ENCODE results near the gene SHF.

The SHF gene

DNA sequence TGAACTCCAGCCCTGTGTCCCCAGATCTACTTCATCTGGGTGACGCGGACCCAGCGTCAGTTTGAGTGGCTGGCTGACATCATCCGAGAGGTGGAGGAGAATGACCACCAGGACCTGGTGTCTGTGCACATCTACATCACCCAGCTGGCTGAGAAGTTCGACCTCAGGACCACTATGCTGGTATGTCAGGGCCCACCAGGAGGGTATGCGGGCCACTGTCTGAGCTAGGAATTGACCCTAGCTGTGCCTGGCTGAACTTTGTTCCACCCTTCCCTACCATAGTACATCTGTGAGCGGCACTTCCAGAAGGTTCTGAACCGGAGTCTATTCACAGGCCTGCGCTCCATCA, 24.3 kb downstream of the SHF start:
- no peak overlapping the region for H3K4me3 ChIP-seq (ENCODE audit: low read depth, low read length)
- TF ChIP-seq, protein P1, sequence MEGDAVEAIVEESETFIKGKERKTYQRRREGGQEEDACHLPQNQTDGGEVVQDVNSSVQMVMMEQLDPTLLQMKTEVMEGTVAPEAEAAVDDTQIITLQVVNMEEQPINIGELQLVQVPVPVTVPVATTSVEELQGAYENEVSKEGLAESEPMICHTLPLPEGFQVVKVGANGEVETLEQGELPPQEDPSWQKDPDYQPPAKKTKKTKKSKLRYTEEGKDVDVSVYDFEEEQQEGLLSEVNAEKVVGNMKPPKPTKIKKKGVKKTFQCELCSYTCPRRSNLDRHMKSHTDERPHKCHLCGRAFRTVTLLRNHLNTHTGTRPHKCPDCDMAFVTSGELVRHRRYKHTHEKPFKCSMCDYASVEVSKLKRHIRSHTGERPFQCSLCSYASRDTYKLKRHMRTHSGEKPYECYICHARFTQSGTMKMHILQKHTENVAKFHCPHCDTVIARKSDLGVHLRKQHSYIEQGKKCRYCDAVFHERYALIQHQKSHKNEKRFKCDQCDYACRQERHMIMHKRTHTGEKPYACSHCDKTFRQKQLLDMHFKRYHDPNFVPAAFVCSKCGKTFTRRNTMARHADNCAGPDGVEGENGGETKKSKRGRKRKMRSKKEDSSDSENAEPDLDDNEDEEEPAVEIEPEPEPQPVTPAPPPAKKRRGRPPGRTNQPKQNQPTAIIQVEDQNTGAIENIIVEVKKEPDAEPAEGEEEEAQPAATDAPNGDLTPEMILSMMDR (IDR thresholded peaks at IDR 0.05; ENCODE audit: borderline replicate concordance, insufficient read depth, low read depth, low read length), result no peak

DNA sequence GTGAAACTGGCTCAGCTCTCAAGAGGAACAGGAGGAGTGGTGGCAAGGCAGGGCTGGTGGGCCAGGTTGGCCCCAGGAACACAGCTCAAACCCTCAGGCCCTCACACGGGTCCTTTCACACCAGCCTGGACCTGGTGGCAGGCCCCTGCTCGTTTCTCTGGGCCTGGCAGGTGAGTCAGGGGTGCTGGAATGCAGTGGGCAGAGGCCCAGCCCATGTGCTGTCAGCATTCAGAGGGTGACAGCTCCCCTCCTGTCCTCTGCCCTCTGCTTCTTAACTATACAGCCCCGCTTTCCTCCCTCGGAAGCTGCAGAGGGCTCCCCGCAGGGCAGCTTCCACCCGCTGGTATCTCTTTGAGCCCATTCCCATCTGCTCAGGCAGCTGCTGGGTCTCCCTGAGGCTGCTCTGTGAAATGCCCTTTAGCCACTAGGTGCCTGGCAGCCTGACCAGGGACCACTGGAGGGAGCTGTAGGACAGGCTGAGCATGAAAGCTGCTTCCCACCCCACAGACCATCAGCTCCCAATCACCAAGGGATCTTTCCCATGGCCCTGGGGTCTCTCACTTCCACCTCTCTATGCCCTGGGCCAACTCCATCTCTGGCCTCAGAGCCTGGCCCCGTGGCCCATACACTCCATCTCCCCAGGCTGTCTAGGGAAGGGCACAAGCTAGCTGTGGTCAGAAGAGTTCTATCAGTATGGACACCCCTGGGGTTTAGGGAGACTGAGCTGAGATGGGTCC, 24.8 kb downstream of the SHF start:
- TF ChIP-seq, protein P1 (IDR thresholded peaks at IDR 0.05; ENCODE audit: borderline replicate concordance, insufficient read depth, low read depth, low read length), result peak; percentile 90
- H3K4me3 ChIP-seq (ENCODE audit: low read depth, low read length), result no peak overlapping the region

DNA sequence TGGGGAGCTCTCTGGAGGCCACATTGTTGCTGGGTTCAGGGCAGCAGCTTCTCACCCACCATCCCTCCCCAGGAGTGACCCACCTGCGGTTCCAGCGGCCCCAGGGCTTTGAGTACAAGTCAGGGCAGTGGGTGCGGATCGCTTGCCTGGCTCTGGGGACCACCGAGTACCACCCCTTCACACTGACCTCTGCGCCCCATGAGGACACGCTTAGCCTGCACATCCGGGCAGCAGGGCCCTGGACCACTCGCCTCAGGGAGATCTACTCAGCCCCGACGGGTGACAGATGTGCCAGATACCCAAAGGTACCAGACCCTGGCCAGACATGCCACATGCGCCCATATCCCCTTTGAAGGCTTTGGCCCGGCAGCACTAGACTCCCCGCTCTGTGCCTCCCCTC, 26.1 kb downstream of the SHF start:
- no peak overlapping the region for H3K4me3 ChIP-seq (ENCODE audit: low read depth, low read length)
- TF ChIP-seq, protein P1 (IDR thresholded peaks at IDR 0.05; ENCODE audit: borderline replicate concordance, insufficient read depth, low read depth, low read length), result no peak

DNA sequence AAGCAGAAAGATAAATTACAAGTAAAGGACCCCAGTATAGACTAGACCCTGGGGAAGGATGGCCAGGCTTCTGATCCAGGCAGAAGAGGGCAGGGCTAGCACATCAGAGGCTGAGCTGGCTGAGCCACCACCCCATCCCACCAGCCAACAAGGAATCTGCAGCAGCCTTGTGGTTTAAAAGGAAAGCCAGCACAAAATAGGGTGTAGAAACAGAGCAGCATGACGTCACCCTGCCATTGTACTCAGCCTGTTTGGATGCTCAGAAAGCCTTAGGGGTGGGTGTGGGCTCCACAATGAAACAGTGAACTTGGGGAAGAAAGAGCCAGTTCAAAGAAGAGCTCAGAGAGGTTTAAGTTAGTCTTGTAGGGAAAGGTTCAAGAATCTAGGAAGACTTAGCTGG, 29.8 kb downstream of the SHF start:
- TF ChIP-seq, protein P1 (IDR thresholded peaks at IDR 0.05; ENCODE audit: borderline replicate concordance, insufficient read depth, low read depth, low read length), result no peak
- H3K4me3 ChIP-seq (ENCODE audit: low read depth, low read length), result no peak overlapping the region

DNA sequence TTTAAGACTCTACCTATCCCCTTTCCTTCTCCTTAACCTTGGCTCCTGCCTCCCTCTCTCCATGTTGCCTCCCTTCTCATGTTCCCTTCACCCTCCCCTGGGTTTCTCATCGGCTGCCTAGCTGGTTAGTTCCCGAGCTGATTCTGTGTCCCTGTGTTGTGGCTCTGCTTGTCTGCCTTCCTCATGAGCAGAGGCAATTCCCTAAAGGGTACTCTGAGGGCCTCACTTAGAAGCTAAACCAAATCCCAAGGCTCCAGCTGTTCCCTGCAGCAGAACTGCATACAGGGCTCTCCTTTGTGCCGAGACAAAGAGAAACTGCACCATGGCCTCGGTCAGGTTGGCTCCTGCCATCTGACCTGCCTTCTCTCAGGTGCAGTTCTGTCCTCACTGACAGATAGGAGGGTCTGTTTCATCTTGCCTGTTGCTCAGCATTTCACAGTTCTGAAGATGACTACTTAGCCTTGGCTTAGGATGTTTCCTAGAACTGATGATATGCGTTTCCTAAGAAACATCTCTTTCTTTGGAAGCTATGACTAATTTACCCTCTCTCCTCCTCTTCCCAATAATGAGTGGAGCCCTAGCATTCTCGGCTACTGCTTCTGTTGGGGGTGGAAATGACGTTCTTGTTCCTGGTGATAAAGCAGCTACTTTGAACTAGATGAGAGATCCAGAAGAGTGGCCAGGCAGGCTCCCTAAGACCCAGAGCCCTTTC, 30.9 kb downstream of the SHF start:
- TF ChIP-seq, protein P1 (IDR thresholded peaks at IDR 0.05; ENCODE audit: borderline replicate concordance, insufficient read depth, low read depth, low read length), result no peak
- no peak overlapping the region for H3K4me3 ChIP-seq (ENCODE audit: low read depth, low read length)

DNA sequence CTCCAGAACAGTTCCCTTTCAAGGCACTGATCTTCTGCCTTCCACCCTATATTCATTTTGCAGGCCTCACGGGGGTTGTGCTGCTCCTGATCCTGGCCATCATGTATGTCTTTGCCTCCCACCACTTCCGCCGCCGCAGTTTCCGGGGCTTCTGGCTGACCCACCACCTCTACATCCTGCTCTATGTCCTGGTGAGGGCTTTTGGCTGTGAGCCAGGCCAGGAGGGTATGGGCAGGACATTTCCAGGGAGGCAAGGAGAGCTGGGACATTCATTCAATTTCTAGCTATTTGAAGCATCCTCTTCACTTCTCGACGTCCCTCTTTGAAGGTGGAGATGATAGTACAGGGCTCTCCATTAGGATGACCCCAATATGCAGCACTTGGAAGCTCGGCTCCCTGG, 32.0 kb downstream of the SHF start:
- no peak overlapping the region for H3K4me3 ChIP-seq (ENCODE audit: low read depth, low read length)
- TF ChIP-seq, protein P1 (IDR thresholded peaks at IDR 0.05; ENCODE audit: borderline replicate concordance, insufficient read depth, low read depth, low read length), result no peak
